Skin of body (tissue), 2 donors: ENCODE results near the gene STRIP1. TPM values are rescaled to one million over a fixed set of nuclear protein-coding genes. Genes with fewer than 3 reads are reported as not detected.

Experiments used
- DNase-seq: peaks from one replicate; lab custom pipeline; 2025; lab: John Stamatoyannopoulos, UW
- total RNA-seq: library from RNA; depleted of rRNA; stranded (reverse); fragments of >200 nt; gene quantifications from one replicate; pipeline ENCODE4 v1.2.3, GENCODE V29; 2014

STRIP1 gene
- total RNA-seq, 1 donor from 2014 or later = 41.3 TPM

DNA sequence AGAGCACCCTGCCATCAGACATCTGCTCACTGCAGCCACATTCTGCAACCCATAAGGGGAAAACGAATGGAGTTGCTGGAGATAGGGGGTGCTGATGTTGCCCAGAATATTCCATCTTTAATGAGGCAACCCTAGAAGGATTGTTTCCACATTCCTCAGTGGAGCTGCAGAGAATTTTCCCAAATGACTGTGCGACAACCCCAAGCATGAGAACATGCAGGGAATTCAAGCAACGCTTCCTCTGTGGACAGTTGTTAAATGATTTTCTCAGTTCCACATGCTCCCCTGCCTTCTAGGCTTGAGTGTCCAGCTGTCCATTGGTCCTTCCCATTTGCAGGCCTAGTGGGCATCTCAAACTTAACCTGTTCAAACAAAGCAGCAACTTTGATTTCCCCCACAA lies 57.4 kb downstream of the STRIP1 start:
- no peak for DNase-seq

DNA sequence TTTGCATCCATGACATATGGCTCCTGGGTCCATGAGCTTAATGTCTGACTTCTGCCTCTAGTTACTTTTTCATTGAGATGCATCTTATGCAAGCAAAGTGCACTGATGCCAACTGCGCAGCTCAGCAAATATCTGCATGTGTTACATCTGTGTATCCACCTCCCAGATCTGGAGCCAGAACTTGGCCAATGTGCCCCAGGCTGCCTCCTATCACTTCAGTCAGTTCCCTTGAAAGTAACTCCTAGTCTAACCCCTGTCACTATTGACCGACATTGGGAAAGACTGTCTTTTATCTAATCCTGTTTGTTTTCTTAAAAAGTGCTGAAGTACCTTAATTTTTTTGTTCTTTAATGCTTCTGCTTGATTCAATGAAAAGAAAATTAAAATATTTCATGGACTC lies 58.6 kb downstream of the STRIP1 start:
- no peak for DNase-seq

DNA sequence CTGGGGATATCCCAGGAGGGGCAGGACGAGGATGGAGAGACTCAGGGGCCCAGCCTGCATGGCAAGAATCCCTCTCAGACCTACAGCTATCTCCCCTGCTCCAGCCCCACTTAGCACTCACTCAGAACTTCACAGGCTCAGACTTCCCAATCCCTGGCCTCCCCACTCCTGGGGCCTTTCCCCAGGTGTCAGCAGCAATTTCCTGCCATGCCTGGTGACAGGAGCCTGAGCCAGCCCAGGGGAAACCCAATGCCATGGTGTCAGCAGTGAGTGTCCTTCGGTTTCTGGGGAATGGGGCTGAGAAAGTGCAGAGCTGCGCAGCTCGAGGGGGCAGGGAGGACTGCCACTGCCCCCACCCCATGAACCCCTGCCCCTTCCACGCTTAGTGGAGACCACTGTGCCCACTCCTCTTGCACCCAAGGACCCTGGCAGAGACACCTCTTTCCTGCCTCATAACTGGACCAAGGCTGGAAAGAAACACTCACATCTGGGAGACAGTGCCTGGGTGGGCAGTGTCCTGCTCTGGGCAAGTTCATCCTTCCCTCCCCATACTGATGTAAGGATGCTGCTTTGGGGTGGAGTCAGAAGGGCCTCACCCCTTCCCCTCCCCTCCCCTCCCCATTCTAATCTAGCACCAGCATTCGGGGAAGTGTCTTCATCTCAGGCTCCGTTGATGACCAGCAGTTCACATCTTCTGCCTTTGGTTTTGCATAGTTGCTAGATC lies 60.7 kb downstream of the STRIP1 start:
- DNase-seq = no peak

DNA sequence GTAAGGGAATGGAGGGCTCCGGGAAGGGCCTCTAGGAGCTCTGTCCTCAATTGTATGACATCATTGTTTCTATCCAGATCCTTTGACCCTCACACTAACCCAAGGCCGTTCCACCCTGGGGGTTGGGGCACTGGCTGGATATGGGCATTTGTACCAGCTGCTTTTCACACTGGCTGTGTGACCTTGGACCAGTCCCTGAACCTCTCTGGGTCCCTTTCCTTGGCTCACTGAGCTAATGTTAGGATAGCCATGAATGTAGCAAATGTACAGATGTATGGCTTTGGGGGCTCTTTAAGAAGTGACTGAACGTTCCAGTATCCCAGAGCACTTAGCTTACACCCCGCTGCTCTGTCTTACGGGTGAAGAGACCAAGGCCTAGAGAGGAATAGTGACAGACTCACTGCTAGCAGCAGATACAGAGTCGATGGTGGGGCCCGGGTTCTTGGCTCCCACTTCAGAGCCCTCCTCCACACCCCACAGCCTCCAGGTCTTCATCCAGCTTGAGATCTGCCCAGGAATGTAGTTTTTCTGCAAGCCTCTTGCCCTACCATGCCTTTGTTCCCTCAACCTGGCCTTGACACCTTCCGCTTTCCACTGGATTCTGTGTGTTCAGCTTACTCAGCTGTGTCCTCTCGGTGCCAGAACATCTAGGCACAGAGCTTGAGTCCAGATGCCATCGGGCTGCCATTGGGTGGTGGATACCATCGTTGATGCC lies 63.2 kb downstream of the STRIP1 start:
- DNase-seq = no peak

DNA sequence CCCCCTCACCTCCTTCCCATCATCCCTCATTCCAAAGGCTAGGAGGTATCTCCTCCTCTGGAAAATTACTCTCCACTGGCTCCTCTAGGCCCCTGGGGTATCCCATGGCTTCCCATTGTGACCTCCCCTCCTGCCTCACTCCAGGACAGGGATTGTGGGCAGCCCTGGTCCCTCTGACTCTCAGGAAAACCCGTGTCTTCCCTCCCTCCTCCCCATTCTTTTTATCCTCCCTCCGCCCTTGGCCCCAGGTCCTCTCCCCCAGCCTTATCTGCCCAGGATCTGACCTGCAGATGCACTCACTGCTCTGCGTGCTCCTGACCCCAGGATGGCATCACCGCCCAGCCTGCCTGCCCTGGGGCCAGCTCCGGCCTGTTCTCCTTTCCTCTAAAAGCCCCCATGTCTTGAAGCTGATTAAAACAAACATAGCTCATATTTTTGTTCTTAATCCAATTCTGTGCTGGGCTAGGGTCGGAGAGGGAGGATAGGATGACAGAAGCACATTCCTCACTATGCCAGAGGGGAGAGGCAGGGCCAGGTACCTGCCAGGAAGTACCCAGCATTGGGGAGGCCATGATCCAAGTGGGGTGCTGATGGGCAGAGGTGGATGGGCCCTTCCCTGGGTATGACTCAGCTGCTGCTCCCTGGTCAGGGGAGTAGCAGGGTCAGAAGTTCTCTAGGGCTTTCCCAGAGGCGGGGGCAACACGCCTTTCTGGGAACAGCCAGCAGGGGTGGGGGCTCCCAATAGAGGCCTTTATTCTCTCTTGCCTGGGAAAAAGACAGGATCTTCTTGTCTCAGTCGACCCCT lies 64.0 kb downstream of the STRIP1 start:
- DNase-seq = no peak

DNA sequence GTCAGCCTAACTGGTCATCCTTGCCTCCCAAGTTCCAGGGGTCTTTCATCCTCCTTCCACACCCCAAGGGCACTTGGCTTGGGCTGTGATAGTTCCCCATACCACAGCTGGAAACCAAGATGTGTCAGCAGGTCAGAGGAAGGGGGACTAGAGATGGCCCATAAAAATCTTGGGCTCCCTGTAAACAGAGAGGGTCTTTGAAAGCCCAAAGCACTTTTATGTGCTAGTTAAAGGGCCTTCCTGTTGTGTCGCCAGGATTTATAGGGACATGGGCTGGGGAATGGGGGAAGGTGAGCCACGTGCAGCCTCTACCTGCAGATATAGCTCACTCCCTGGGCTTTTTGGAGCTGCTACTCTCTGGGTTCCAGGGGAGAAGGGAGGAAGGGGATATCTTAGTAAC lies 65.9 kb downstream of the STRIP1 start:
- no peak for DNase-seq

DNA sequence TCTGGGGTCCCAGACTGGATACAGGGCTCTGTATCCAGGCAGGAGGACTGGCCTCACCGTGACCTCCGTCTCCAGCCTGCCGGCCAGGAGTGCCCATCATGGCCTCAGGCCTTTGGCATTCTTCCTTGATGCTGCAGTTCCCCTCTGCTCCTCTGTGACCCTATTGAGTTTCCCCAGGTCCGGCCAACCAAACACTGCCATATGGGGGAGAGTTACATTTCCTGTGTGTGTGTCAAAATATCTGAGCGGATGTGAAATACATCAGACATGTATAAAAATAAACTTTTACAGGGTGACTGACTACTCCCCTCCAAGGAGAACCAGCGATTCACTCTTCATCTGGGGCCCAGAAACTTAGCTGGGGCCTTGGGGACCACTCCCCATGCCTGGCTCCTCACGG lies 67.7 kb downstream of the STRIP1 start:
- no peak for DNase-seq

Other genes with a start within 250 kb of the STRIP1 start
- gene CSF1, start 123.8 kb upstream of the STRIP1 start, total RNA-seq = 9.8 TPM
- gene AHCYL1, start 49.9 kb upstream of the STRIP1 start, total RNA-seq = 40.5 TPM
- not detected for gene ALX3, start 36.0 kb downstream of the STRIP1 start, total RNA-seq
- 0.20 TPM for gene UBL4B, start 77.8 kb downstream of the STRIP1 start, total RNA-seq
- 0.79 TPM for gene SLC6A17, start 115.9 kb downstream of the STRIP1 start, total RNA-seq
- gene KCNC4, start 175.7 kb downstream of the STRIP1 start, total RNA-seq = 1.5 TPM